GM19351 (cell line): ENCODE measurements around the gene NRXN2.
"Not testable (repeated sequence)": the region's sequence is repeated elsewhere in the genome, so short reads cannot be mapped to it uniquely, and the experiment has no call there.

Experiments
- ATAC-seq: cut with Tn5 transposase; IDR thresholded peaks from one replicate; pipeline ENCODE4 v1.9.1; 2021; ENCODE audit warnings: mild to moderate bottlenecking, moderate library complexity; ENCODE audit not compliant: unreplicated experiment

Gene NRXN2

DNA sequence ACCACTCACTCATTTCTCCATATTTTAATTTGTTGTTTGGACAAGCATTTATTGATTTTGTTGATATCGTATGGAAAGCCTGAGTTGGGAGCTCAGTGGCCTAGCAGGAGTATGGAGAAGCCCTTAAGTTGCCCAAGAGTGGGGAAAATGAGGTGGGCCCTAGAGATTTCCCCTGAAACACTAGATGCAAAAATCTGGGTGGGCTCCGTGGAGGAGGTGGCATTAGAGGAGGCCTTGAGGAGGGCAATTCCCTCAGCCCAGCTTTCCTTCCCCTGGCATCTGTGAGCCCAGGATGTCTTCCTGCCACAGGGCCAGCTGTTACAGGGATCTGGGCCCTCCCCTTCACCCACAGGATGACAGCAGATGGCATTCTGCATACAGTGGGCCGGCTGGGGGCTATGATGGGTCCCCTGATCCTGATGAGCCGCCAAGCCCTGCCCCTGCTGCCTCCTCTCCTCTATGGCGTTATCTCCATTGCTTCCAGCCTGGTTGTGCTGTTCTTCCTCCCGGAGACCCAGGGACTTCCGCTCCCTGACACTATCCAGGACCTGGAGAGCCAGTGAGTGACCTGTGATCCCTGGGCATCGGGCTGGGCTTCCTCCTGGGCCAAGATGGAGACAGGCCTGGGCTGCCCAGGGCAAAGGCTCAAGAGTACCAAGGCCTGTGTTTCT, 153.6 kb downstream of the NRXN2 start:
- no peak for ATAC-seq

DNA sequence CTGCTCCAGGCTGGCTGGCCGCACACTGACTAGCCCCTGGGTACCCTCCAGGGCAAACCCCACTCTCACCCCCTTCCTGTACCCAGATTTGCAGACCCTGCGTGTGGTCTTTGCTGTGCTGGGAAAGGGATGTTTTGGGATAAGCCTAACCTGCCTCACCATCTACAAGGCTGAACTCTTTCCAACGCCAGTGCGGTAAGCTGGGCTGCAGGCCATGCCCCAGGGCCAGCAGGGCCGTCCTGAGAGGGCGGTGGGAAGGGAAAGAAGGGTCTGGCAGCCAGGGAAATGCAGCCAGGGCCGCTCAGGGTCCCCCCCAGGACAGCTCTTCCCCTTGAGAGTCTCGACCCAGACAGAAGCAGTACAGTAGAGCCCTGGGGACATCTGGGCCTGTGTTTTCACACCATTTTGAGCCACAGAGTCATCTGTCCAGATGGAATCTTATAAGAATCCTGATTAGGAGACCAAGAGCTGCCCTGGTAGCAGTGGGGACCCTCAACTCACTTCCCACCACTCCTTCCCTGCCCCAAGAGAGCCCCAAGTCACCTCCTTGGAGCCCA, 154.3 kb downstream of the NRXN2 start:
- ATAC-seq: no peak

DNA sequence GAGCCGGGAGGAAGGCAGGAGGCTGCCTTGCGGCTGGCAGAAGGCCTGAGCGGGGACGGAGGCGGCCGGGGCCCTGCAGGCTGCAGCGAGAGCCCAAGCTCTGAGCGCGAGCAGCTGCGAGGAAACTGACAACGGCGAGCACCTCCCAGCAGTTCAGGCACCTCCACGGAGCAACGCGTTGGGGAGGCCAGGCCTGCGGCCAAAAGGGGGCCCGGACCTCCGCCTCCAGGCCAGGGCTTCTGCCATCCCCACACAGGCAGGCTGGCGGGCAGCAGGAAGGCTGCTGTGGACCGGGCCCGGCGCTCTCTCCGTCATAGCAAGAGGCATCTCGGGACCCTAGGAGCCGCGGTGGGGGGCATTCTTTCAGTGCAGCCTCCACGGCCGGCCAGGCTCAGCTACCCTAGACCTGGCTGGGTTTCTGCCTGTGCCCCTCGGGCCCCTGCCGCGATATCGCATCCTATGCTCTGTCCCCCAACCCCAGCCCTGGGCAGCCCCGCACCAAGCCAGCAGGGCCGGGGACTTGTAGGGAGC, 154.9 kb downstream of the NRXN2 start:
- no peak for ATAC-seq

DNA sequence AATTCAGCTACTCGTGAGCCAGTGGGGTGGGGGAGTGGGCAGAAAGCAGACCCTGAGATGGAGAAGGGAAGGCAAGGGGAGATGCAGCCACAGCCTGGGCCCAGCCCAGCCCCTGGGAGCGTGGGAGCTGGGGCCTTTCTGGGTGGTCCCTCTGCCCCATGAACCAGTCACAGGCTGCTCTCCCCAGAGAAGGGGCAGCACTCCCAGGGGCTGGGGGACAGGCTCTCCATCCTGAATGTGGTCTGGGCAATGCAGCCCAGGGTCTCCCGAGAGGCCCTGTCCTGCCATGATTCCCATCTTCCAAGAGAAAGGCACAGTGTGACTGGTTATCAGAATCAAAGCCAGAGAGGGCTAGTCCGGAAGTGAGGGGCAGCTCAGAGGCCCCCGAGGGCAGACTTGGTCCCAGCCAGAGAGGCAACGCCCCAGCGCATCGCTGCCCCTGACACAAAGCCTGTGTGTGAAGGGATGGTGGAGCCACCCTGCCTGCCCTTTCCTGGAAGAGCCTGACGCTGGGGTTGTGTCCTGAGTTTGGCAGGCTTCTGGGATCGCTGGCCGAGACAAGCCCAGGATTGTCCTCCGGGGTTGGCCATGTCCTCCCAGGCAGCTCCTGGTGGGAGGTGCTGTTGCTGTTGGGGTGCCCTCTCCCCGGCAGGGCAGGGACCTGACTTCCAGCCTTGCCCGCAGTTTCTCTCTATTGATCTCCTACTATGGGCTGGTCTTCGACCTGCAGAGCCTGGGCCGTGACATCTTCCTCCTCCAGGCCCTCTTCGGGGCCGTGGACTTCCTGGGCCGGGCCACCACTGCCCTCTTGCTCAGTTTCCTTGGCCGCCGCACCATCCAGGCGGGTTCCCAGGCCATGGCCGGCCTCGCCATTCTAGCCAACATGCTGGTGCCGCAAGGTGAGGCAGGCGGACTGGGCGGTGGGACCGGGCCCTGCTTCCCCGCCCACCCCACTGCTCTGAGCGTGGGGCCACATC, 155.8 kb downstream of the NRXN2 start:
- no peak for ATAC-seq

DNA sequence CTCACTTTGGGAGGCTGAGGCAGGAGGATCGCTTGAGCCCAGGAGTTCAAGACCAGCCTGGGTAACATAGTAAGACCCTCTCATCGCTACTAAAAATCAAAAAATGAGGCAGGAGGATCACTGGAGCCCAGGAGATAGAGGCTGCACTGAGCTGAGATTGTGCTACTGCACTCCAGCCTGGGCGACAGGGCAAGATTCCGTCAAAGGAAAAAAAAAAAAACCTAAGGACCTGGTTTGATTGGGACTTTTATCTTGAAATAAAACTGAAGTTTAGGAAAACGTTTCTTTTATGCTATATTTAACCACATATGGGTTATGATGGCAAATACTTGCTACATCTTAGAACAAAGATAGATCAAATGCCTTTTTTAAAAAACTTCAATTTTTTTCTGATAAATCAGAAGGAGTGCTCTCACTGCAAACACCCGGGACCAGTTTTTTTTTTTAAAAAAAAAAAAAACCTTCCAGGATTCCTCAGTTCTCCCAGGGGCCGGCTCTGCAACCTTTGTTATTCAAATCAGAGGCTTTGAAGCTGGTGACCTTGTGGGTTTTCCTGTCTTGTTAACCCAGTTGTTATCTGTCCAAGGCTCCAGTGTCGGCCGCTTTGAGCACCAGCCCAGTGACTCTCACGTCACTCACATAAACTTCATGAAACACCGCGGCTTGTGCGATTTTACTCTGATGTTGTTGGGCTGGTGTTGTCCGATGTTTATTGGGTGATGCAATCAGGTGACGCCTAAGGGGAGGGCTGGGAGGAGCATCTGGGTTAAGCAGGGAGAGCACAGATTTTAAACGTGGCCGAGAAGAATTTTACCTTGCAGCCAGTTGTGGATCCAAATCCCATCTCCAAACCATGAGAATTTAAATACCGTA, 156.7 kb downstream of the NRXN2 start:
- no peak for ATAC-seq

DNA sequence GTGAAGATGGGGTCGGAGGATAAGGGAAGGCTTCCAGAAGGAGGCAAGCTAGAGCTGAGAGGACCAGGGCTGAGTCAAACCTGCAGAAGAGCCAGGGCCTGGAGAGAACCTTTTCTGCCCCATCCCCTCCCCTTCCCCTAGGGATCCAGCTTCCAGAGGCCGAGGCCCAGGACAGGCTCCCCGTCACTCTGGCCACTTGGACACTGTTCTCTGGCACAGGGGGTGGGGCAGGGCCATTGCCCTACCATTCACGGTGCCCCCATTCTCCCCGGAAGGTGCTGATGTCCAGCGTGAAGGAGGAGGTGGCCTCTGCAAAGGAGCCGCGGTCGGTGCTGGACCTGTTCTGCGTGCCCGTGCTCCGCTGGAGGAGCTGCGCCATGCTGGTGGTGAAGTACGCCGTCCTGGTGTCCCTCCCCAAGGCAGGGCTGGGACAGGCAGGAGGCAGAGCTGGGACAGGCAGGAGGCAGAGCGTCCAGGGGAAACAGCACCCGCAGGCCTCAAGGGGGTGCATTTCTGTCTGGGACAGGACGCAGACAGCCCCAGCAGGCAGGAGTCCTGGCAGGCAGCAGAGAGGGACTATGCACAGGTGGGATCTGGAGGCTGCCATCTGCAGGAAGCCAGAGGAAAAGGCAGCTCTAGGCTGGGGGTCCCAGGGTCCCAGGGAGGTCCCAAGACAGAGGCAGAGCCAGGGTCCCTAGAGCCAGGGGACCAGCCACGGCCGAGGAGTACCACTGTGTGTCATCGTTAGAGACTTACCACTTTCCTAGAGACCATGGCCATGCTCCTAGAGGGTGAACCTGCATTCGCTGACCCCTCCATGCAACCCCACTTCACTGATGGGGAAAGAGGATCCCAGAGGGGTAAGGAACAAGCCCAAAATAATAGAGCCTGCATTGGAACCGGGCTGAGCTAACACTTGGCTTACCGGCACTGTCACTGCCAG, 157.8 kb downstream of the NRXN2 start:
- no peak for ATAC-seq

DNA sequence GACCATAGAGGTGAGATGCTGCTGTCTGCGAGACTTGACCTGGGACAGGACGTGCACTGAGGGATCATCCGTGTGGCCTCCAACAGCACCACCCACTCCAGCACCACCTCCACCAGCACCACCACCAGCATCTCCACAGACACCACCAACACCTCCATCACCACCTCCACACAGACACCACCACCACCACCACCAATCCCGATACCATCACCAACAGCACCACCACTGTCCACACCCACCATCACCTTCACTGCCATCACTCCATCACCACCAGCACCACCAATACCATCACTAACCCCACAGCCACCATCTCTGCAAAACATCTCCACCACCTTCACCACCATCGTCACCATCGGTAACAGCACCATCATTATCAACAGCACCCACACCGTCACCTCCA, 158.6 kb downstream of the NRXN2 start:
- ATAC-seq: no peak

DNA sequence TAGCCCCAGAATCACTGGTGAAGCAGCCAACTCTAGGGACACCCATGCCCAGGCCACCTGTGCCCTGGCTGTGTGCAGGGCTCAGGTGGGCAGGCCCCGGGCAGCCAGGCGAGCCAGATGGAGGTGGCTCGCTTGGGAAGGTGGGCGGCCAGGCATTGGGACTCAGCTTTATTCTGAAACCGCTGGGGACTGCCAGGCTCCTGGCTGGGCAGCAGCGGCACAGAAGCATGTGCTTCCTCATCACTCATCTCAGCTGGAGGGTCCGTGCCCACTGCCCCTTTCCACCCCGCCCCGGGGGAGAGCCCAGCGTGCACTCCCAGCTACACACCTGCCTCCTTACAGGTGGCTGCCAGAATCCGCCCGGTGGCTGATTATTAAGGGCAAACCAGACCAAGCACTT, 159.0 kb downstream of the NRXN2 start:
- no peak for ATAC-seq

DNA sequence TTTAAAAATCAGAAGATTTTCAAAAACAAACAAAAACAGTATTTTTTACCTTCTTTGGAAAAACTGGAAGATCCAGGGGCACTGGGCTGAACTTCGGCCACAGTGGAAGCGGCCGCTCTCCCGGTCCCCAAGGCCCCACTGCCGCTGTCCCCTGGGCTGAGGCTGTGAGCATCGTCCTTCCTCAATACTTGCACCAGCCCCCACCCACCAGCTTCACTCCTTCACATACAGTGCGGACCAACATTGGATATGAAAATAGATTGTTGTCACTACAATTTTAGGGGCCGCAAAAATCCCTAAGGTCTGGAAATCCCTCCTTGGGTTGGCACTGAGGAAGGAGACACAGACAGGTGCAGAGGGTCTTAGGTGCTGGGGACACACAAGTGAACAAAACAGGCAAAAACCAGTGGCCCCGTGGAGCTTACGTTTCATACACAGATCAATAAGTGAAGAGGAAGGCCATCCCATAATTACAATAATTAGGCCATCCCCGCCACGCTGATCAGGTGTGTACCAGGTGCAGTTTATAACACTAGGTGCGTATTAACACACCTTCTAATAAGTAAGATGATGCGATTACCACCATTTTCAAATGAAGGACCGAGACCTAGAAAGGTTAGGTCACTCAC, 160.2 kb downstream of the NRXN2 start:
- no peak for ATAC-seq

DNA sequence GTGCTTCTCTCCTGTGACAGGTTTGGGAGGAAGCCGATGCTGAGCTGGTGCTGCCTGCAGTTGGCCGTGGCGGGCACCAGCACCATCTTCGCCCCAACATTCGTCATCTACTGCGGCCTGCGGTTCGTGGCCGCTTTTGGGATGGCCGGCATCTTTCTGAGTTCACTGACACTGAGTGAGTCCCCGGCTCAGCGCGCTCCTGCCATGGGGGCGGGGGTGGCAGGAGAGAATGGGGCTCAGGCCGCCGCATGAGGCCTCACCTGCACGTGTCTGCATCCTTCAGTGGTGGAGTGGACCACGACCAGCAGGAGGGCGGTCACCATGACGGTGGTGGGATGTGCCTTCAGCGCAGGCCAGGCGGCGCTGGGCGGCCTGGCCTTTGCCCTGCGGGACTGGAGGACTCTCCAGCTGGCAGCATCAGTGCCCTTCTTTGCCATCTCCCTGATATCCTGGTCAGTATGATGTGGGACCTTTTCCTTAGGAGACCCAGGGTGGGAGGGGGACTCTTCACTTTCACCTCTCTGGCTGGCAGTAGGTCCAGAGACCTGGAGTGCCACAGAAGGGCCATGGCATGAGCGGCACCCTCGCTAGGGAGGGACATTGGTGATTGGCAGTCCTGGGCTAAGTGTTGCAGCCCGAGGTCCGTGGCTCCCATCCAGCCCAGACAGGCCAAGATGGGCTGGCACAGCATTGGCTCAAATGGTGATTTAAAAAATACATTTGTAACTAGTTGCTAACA, 160.8 kb downstream of the NRXN2 start:
- no peak for ATAC-seq

DNA sequence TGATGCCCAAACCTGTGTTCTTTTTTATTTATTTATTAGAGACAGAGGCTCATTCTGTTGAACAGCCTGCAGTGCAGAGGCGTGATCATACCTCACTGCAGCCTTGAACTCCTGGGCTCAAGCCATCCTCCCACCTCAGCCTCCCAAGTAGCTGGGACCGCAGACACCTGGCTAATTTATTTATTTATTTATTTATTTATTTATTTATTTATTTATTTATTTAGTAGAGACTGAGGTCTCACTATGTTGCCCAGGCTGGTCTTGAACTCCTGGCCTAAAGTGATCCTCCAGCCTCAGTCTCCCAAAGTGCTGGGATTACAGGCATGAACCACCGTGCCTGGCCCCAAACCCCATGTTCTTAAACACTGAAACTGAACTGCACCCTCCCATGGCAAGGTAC, 161.6 kb downstream of the NRXN2 start:
- ATAC-seq: not testable (repeated sequence)

DNA sequence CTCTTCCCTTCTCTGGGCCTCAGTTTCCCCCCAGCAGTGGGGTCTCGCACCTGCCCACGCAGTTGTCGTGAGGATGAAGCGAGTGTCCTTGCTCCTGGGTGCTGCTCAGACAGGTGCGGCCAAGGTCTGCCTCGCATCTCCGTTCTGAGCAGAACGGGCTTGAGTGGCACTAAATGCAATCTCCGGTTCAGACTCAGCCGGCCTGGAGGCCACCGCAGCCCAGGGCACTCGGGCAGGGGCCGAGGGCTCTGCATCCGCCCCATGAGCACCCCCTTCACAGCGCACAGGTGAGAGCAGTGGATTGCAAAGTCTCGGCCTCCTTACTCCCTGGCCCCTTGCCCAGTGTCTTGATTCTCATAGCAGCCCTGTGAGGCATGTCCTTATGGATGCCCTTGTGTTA, 162.1 kb downstream of the NRXN2 start:
- no peak for ATAC-seq

DNA sequence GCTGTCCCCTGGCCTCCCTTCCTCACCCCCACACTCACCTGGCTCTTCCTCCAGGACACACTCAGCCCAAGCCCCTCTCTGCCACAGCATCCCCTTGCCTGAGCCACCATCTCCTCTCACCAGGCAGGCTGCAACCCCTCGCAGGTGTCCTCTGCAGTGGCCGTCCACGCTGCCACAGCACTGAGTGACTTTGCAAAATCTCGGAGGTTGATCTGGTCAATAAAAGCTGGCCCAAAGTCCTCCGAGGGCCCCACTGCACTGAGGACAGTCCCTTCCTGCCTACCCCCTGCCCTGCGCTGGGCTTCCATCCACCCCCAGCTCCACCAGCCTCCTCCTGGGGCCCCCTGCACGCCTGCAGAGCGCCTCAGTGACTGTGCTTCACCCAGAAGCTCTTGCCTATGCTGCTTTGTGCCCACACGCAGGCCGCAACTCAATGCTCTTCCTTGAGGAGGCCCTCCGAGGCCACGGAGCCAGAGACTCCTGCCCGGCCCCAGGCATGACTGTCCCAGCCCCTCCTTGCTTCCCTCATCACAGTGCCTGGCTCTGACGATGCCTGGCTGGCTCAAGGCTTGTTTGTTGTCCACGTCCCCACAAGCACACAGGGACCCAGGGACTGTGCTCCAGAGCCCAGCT, 162.7 kb downstream of the NRXN2 start:
- ATAC-seq: no peak

DNA sequence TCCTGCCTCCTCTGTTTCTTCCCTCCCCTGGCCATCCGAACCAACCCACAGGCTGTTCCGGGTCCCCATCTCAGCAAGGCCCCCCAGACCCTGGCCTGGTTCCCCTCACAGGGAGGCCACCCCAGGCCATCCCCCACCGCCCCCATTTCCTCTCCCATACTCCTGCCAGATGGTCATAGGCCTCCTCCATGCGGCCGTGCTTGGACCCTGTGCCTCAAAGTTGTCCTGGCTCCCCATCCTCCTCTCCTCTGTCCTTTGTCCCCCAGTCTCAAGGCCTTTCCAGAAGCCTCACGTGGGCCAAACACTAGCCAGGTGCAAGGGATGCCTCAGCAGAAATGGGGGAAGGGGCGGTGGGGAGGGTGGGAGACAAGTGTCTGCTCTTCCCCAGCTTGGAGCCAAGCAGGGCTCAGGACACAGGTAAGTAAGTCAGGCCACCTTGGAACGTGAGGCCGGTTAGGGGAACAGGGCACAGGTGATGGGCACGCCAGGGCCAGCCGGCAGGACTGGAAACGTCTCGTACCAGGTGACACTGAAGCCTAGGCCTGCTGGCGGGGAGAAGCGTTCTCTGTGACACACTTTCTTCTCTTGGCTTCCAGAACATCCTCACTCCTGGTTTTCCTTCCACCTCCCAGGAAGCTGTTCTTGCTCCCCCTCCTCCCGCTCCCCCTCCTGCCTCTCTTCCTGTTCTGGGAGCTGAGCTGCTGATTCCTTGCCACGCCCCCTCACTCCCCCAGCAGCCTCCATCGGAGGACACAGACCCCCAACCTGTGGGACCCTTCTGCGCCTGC, 163.5 kb downstream of the NRXN2 start:
- no peak for ATAC-seq

DNA sequence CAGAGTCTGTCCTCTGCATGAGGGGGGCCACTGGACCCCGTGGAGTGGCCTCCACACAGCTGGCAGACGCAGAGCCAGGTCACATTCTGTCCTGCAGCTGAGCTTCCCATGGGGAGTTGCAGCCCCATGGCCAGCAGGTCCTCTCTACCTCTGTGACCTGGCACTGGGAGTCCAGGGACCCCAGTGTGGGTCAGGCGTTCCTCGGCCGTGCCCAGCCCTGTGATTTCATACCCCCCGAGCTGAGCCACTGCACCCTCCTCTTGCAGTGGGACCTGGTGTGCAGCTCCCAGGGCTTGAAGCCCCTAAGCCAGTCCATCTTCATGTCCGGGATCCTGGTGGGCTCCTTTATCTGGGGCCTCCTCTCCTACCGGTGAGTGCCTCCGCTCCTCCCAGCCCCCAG, 164.1 kb downstream of the NRXN2 start:
- no peak for ATAC-seq

DNA sequence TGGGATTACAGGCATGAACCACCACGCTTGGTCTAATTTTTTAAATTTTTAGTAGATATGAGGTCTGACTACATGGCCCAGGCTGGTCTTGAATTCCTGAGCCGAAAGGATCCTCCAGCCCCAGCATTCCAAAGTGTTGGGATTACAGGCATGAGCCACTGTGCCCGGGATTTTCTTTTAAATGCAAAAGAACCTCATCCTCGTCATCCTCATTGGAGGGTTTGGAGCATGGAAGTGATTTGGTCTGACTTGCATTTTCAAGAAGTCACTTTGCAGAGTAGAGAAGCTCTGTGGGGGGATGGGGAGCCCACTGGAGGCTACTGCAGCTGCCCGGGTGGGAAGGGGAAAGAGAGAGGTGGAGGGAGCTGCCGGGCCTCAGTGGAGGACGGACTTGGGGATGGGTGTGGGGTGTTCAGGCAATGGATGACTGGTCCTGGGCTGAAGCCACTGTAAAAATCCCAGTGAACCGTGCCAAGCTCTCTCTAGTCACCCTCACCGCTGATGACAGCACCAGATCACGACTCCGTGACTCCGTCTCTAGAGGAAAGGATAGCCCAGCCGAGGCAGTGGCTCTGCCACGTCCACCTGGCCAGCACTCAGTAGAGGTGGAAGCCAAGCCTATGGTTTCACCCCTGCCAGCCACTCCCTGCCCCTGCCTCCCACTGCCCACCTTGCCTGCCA, 164.8 kb downstream of the NRXN2 start:
- ATAC-seq: no peak
